ENCODE data around the gene SMYD4.

- TF ChIP-seq, protein P1, sequence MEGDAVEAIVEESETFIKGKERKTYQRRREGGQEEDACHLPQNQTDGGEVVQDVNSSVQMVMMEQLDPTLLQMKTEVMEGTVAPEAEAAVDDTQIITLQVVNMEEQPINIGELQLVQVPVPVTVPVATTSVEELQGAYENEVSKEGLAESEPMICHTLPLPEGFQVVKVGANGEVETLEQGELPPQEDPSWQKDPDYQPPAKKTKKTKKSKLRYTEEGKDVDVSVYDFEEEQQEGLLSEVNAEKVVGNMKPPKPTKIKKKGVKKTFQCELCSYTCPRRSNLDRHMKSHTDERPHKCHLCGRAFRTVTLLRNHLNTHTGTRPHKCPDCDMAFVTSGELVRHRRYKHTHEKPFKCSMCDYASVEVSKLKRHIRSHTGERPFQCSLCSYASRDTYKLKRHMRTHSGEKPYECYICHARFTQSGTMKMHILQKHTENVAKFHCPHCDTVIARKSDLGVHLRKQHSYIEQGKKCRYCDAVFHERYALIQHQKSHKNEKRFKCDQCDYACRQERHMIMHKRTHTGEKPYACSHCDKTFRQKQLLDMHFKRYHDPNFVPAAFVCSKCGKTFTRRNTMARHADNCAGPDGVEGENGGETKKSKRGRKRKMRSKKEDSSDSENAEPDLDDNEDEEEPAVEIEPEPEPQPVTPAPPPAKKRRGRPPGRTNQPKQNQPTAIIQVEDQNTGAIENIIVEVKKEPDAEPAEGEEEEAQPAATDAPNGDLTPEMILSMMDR (IDR thresholded peaks at IDR 0.05 in 2 of 3, conservative IDR thresholded peaks at IDR 0.05 in 1 of 3; ENCODE audit: control insufficient read depth in 2 of 3, extremely low read depth in 1 of 3, insufficient read depth in 1 of 3, low read depth in 3 of 3, low read length in 3 of 3) = no peak
- TF ChIP-seq YBX1 (IDR thresholded peaks at IDR 0.05) (no peak), SUZ12 (IDR thresholded peaks at IDR 0.05; ENCODE audit: unreplicated experiment) (no peak)
Measured at GRCh38 chr17:1782171-1782567, 47.5 kb downstream of the SMYD4 start.

All from GM12878 (cell line).